ENCODE results near the gene CLIC4.

The CLIC4 gene

GRCh38 chr1:24878045-24878444 is 132.8 kb downstream of the CLIC4 start:
- Histone ChIP-seq H3K4me3 (ENCODE audit: low read depth in 1 of 2, low read length in 2 of 2) (no peak overlapping the region), H4K20me1 (ENCODE audit: insufficient read depth, low read length) (no peaks in the 10 kb centered on the region), H3K9me3 (ENCODE audit: insufficient read depth, low read length, severe bottlenecking) (peaks cover 3% of the 10 kb centered on the region), H2AFZ (ENCODE audit: low read depth, low read length) (no peak overlapping the region), H3K4me1 (ENCODE audit: insufficient read depth, low read length) (no peaks in the 10 kb centered on the region), H3K79me2 (ENCODE audit: insufficient read depth, low read length) (no peaks in the 10 kb centered on the region), H3K9ac (ENCODE audit: low read depth, low read length) (no peak overlapping the region), H3K27ac (ENCODE audit: low read length) (no peak overlapping the region), H3K4me2 (ENCODE audit: insufficient read depth, low read length) (no peak overlapping the region), H3K36me3 (ENCODE audit: insufficient read depth, low read length) (no peaks in the 10 kb centered on the region), H3K27me3 (ENCODE audit: insufficient read depth, low read length, poor library complexity) (peaks cover 9% of the 10 kb centered on the region)
- TF ChIP-seq CTCF (IDR thresholded peaks at IDR 0.05; ENCODE audit: borderline replicate concordance, extremely low read depth, low read length, poor library complexity, severe bottlenecking) (no peak), EZH2 (IDR thresholded peaks at IDR 0.05; ENCODE audit: borderline replicate concordance, low read depth, low read length, severe bottlenecking) (no peak)
- ATAC-seq (ENCODE audit: insufficient read depth, low read depth) = no peak
- no peak for DNase-seq

DNA sequence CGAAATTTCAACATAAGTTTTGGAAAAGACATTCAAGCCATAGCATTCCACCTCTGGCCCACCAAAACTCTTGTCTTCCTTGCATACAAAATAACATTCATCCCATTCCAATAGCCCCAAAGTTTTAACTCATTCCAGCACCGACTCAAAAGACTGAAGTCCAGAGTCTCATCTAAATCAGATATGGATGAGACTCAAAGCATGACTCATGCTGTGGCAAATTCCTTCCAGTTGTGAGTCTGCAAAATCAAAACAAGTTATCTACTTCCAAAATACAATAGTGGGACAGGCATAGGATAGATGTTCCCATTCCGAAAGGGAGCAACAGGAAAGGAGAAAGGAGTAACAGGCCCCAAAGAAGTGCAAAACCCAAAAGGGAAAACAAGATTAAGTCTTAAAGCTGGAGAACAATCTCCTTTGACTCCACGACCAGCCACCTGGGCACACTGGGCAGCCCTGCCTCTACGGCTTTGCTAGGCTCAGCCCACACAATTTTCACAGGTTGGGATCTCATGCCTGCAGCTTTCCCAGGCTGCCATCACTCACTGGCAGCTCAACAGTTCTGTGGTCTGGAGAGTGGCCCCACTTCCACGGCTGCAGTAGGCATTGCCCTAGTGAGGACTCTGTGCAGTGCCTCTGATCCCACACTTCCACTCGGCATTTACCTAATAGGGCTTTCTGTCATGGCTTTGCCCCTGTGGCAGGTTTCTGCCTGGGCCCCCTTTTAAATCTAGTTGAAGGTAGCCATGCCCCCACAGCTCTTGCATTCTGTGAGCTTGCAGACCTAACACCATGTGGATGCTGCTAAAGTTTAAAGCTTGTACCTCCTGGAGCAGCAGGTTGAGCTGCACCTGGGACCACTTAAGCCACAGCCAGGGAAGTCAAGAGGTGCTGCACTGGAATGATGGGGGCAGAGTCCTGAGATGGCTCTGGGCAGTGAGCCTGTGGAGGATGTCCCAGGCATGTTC is 133.8 kb downstream of the CLIC4 start:
- H3K36me3 ChIP-seq (ENCODE audit: insufficient read depth, low read length) = no peaks in the 10 kb centered on the region
- H3K27me3 ChIP-seq (ENCODE audit: insufficient read depth, low read length, poor library complexity) = peaks cover 9% of the 10 kb centered on the region
- no peak overlapping the region for H3K4me2 ChIP-seq (ENCODE audit: insufficient read depth, low read length)
- no peaks in the 10 kb centered on the region for H4K20me1 ChIP-seq (ENCODE audit: insufficient read depth, low read length)
- H3K9ac ChIP-seq (ENCODE audit: low read depth, low read length) = no peak overlapping the region
- no peak overlapping the region for H3K27ac ChIP-seq (ENCODE audit: low read length)
- H3K4me1 ChIP-seq (ENCODE audit: insufficient read depth, low read length) = no peaks in the 10 kb centered on the region
- no peak overlapping the region for H2AFZ ChIP-seq (ENCODE audit: low read depth, low read length)
- no peak overlapping the region for H3K4me3 ChIP-seq (ENCODE audit: low read depth in 1 of 2, low read length in 2 of 2)
- no peak for TF ChIP-seq CTCF (IDR thresholded peaks at IDR 0.05; ENCODE audit: borderline replicate concordance, extremely low read depth, low read length, poor library complexity, severe bottlenecking)
- TF ChIP-seq EZH2 (IDR thresholded peaks at IDR 0.05; ENCODE audit: borderline replicate concordance, low read depth, low read length, severe bottlenecking) = no peak
- ATAC-seq (ENCODE audit: insufficient read depth, low read depth) = no peak
- H3K9me3 ChIP-seq (ENCODE audit: insufficient read depth, low read length, severe bottlenecking) = peaks cover 9% of the 10 kb centered on the region
- no peak for DNase-seq
- no peaks in the 10 kb centered on the region for H3K79me2 ChIP-seq (ENCODE audit: insufficient read depth, low read length)

DNA sequence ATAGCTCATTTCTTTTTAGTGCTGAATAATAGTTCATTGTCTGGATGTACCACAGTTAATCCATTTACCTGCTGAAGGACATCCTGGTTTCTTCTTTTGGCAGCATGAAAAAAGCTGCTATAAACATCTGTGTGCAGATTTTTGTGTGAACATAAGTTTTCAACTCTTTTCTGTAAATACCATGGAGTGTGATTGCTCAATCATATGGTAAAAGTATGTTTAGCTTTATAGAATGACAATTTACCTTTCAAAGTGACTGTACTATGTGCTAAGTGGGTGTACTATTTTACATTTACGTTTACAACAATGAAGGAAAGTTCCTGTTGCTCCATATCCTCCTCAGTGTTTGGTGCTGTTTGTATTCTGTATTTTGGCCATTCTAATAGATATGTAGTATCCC is 135.8 kb downstream of the CLIC4 start:
- Histone ChIP-seq H2AFZ (ENCODE audit: low read depth, low read length) (no peak overlapping the region), H3K36me3 (ENCODE audit: insufficient read depth, low read length) (no peaks in the 10 kb centered on the region), H3K27ac (ENCODE audit: low read length) (no peak overlapping the region), H3K9ac (ENCODE audit: low read depth, low read length) (no peak overlapping the region), H3K4me1 (ENCODE audit: insufficient read depth, low read length) (no peaks in the 10 kb centered on the region), H3K4me2 (ENCODE audit: insufficient read depth, low read length) (no peak overlapping the region), H3K4me3 (ENCODE audit: low read depth in 1 of 2, low read length in 2 of 2) (no peak overlapping the region), H3K9me3 (ENCODE audit: insufficient read depth, low read length, severe bottlenecking) (peaks cover 9% of the 10 kb centered on the region), H4K20me1 (ENCODE audit: insufficient read depth, low read length) (no peaks in the 10 kb centered on the region), H3K27me3 (ENCODE audit: insufficient read depth, low read length, poor library complexity) (peaks cover 9% of the 10 kb centered on the region), H3K79me2 (ENCODE audit: insufficient read depth, low read length) (no peaks in the 10 kb centered on the region)
- ATAC-seq (ENCODE audit: insufficient read depth, low read depth) (no peak), DNase-seq (no peak)
- TF ChIP-seq CTCF (IDR thresholded peaks at IDR 0.05; ENCODE audit: borderline replicate concordance, extremely low read depth, low read length, poor library complexity, severe bottlenecking) (no peak), EZH2 (IDR thresholded peaks at IDR 0.05; ENCODE audit: borderline replicate concordance, low read depth, low read length, severe bottlenecking) (no peak)
